ENCODE results near the gene IL6R. TPM values are rescaled to one million over a fixed set of nuclear protein-coding genes. Genes with fewer than 3 reads are reported as not detected.
"Not testable (repeated sequence)": the region's sequence is repeated elsewhere in the genome, so short reads cannot be mapped to it uniquely, and the experiment has no call there.

IL6R gene
- total and polyA plus RNA-seq, 2 donors (not counting 1 experiment from before 2014, with no cell fraction given), result 3.5 to 5.3 TPM

DNA sequence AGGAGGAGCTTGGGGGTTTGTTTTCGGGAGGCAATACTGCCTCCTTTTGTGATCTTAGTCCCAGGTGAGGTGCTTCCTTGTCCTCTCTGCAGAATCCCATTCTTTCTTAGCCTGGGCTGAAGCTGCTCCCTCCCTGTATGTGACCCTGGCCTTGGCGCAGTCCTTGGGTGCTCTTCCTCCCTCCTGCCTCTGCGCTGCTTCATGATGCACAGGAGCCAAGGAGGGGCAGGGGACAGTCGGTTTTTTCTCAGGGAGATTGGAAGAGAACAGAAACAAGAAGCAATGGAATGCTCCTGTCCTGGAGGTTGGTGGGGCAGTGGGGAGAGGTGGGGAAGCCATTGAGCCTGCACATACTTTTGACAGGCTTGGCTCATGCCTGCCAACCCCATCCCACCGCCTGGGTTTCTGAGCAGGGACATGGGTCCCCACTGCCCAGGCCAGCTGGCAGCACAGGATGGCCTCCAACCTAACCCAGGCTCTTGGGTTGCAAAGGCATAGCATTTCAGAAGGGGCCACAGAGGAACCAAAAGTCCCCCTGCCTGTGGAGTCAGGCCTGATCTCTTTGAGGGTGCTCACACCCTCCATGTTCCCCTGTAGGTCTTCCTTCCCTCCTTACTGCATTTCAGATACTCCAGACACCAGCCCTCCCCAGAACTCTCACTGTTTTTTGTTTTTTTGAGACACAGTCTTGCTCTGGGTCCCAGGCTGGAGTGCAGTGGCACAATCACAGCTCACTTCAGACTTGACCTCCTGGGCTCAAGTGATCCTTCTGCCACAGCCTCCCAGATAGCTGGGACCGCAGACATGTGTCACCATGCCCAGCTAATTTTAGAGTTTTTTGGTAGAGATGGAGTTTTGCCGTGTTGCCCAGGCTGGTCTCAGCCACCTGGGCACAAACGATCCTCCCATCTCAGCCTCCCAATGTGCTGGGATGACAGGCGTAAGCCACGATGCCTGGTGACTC, 16.1 kb downstream of the IL6R start:
- DNase-seq, result no peak
- Histone ChIP-seq H3K4me2 (replicated peaks; ENCODE audit: low read depth, low read length, poor library complexity, severe bottlenecking) (no peak overlapping the region), H3K27me3 (replicated peaks in 1 of 4; ENCODE audit: control extremely low read depth in 1 of 4, control insufficient read depth in 3 of 4, insufficient read depth in 4 of 4, low read length in 3 of 4) (no peaks in the 10 kb centered on the region), H3K9ac (ENCODE audit: low read length) (no peak overlapping the region), H4K20me1 (ENCODE audit: control insufficient read depth, insufficient read depth, low read length, poor library complexity, severe bottlenecking) (no peaks in the 10 kb centered on the region), H3K79me2 (ENCODE audit: control insufficient read depth, insufficient read depth, low read length) (peaks cover 22% of the 10 kb centered on the region), H3K4me1 (ENCODE audit: control insufficient read depth in 2 of 2, insufficient read depth in 2 of 2, low read length in 2 of 2) (peaks cover 15 to 31% of the 10 kb centered on the region in 2 donors), H3K36me3 (replicated peaks in 1 of 2; ENCODE audit: control extremely low read depth in 1 of 2, control insufficient read depth in 1 of 2, extremely low read depth in 1 of 2, insufficient read depth in 2 of 2, low read length in 1 of 2) (no peaks in the 10 kb centered on the region), H3K27ac (ENCODE audit: low read length in 2 of 2) (no peak overlapping the region), H3K4me3 (ENCODE audit: control extremely low read depth in 1 of 5, extremely low read depth in 1 of 5, insufficient read depth in 1 of 5, low read depth in 2 of 5, low read length in 4 of 5) (no peak overlapping the region), H2AFZ (ENCODE audit: insufficient read depth, low read depth, low read length, poor library complexity, severe bottlenecking) (no peak overlapping the region), H3K9me3 (ENCODE audit: control extremely low read depth in 1 of 3, control insufficient read depth in 2 of 3, insufficient read depth in 1 of 3, low read length in 2 of 3) (no peaks in the 10 kb centered on the region)
- intact Hi-C loops (cut with micrococcal nuclease), result no loop called here
- peaks cover 29% of the 10 kb centered on the region for H3K4me1 Mint-ChIP-seq
- no peaks in the 10 kb centered on the region for H3K27me3 Mint-ChIP-seq
- no peak overlapping the region for H3K4me3 Mint-ChIP-seq
- no peak for ATAC-seq (ENCODE audit: low read depth)
- WGBS (ENCODE audit: insufficient coverage), result 85% methylated on average over 4 of the region's 10 CpGs
- TF ChIP-seq EZH2 (IDR thresholded peaks at IDR 0.05; ENCODE audit: borderline replicate concordance, insufficient read depth, low read depth, low read length, poor library complexity, severe bottlenecking), result no peak
- no peak for TF ChIP-seq CTCF (IDR thresholded peaks at IDR 0.05)
- ChIA-PET CTCF (interaction anchor here (0.7 to 2.5 kb wide), 2 partner anchors 15 to 446 kb away, joined by 3 to 10 read pairs; no protein-coding TSS in a partner anchor), POLR2A (interaction anchor here (1.7 kb wide), 1 partner anchor 14 kb away, joined by 7 read pairs; no protein-coding TSS in a partner anchor)
- H3K9me3 Mint-ChIP-seq (ENCODE audit: insufficient read depth), result no peaks in the 10 kb centered on the region
- H3K27ac Mint-ChIP-seq, result peak overlapping the region; percentile 53

GRCh38 chr1:154422049-154422448, 16.9 kb downstream of the IL6R start:
- H2AFZ ChIP-seq (ENCODE audit: insufficient read depth, low read depth, low read length, poor library complexity, severe bottlenecking); H4K20me1 ChIP-seq (ENCODE audit: control insufficient read depth, insufficient read depth, low read length, poor library complexity, severe bottlenecking); intact Hi-C loops (cut with micrococcal nuclease); DNase-seq; H3K4me3 ChIP-seq (ENCODE audit: control extremely low read depth in 1 of 5, extremely low read depth in 1 of 5, insufficient read depth in 1 of 5, low read depth in 2 of 5, low read length in 4 of 5); H3K9me3 Mint-ChIP-seq (ENCODE audit: insufficient read depth); H3K27me3 Mint-ChIP-seq; ATAC-seq (ENCODE audit: low read depth); H3K9me3 ChIP-seq (ENCODE audit: control extremely low read depth in 1 of 3, control insufficient read depth in 2 of 3, insufficient read depth in 1 of 3, low read length in 2 of 3); POLR2A ChIA-PET; H3K27ac Mint-ChIP-seq; H3K4me3 Mint-ChIP-seq; H3K27ac ChIP-seq (ENCODE audit: low read length in 2 of 2); H3K27me3 ChIP-seq (replicated peaks in 1 of 4; ENCODE audit: control extremely low read depth in 1 of 4, control insufficient read depth in 3 of 4, insufficient read depth in 4 of 4, low read length in 3 of 4); H3K9ac ChIP-seq (ENCODE audit: low read length); CTCF ChIA-PET; H3K36me3 ChIP-seq (replicated peaks in 1 of 2; ENCODE audit: control extremely low read depth in 1 of 2, control insufficient read depth in 1 of 2, extremely low read depth in 1 of 2, insufficient read depth in 2 of 2, low read length in 1 of 2); H3K4me2 ChIP-seq (replicated peaks; ENCODE audit: low read depth, low read length, poor library complexity, severe bottlenecking): not testable (repeated sequence)
- H3K79me2 ChIP-seq (ENCODE audit: control insufficient read depth, insufficient read depth, low read length), result peaks cover 16% of the 10 kb centered on the region
- H3K4me1 ChIP-seq (ENCODE audit: control insufficient read depth in 2 of 2, insufficient read depth in 2 of 2, low read length in 2 of 2), result peaks cover 15 to 31% of the 10 kb centered on the region in 2 donors
- 98% methylated on average over 6 of the region's 8 CpGs for WGBS (ENCODE audit: insufficient coverage)
- peaks cover 27% of the 10 kb centered on the region for H3K4me1 Mint-ChIP-seq

Data from B cell (primary cell).